ENCODE measurements around the gene RRP9.
A peak's percentile ranks its signal among the peaks of the same experiment; 100 is the strongest.
"Not testable (repeated sequence)": the region's sequence is repeated elsewhere in the genome, so short reads cannot be mapped to it uniquely, and the experiment has no call there.

The RRP9 gene

GRCh38 chr3:51937014-51937413 lies 4.7 kb downstream of the RRP9 start:
- DNase-seq = no peak

GRCh38 chr3:51935886-51936755 lies 5.6 kb downstream of the RRP9 start:
- DNase-seq = no peak

- DNase-seq = no peak
Measured at GRCh38 chr3:51934991-51935885, 6.5 kb downstream of the RRP9 start.

GRCh38 chr3:51934139-51934850 lies 7.4 kb downstream of the RRP9 start:
- no peak for DNase-seq

- DNase-seq = no peak
Measured at GRCh38 chr3:51933471-51934138, 8.1 kb downstream of the RRP9 start.

- DNase-seq = no peak
Measured at GRCh38 chr3:51932471-51933370, 9.0 kb downstream of the RRP9 start.

- no peak for DNase-seq
Measured at GRCh38 chr3:51931756-51932155, 9.9 kb downstream of the RRP9 start.

GRCh38 chr3:51930439-51930838 lies 11.3 kb downstream of the RRP9 start:
- no peak for DNase-seq

- peak; percentile 9 for DNase-seq
Measured at GRCh38 chr3:51929420-51930003, 12.2 kb downstream of the RRP9 start.

- not testable (repeated sequence) for DNase-seq
Measured at GRCh38 chr3:51928981-51929380, 12.7 kb downstream of the RRP9 start.

- no peak for DNase-seq
Measured at GRCh38 chr3:51928438-51928837, 13.3 kb downstream of the RRP9 start.

GRCh38 chr3:51927061-51927977 lies 14.4 kb downstream of the RRP9 start:
- DNase-seq = no peak

- DNase-seq = no peak
Measured at GRCh38 chr3:51921081-51921578, 20.6 kb downstream of the RRP9 start.

GRCh38 chr3:51916418-51916817 lies 25.3 kb downstream of the RRP9 start:
- no peak for DNase-seq

- DNase-seq = no peak
Measured at GRCh38 chr3:51908026-51908425, 33.7 kb downstream of the RRP9 start.

GRCh38 chr3:51904034-51904823 lies 37.5 kb downstream of the RRP9 start:
- DNase-seq = no peak

GRCh38 chr3:51902361-51902760 lies 39.3 kb downstream of the RRP9 start:
- DNase-seq = not testable (repeated sequence)

- DNase-seq = not testable (repeated sequence)
Measured at GRCh38 chr3:51900043-51900442, 41.7 kb downstream of the RRP9 start.

- no peak for DNase-seq
Measured at GRCh38 chr3:51897391-51897790, 44.3 kb downstream of the RRP9 start.

All from inflammatory macrophage treated with lipopolysaccharide for 4 hours (primary cell).